MM.1S (cell line): ENCODE results near the gene PTPRK.

Source experiments
- DNase-seq: peaks from one replicate; pipeline ENCODE4 v3.0.0-alpha.2; 2015
- H2AFZ ChIP-seq: fragments of 300-600 bp; sonication (generic); 2 replicates; pipeline ENCODE4 v1.6.0; 2016; ENCODE audit warnings: antibody characterized with exemption, low read length
- H3F3A ChIP-seq: fragments of 300-600 bp; sonication (generic); 2 replicates; pipeline ENCODE4 v1.6.1; 2016; ENCODE audit warnings: mild to moderate bottlenecking, antibody characterized with exemption, low read length, moderate library complexity, mixed read lengths; ENCODE audit not compliant: insufficient read depth
- H3K27ac ChIP-seq: fragments of 300-600 bp; sonication (generic); 2 replicates; pipeline ENCODE4 v1.5.1; 2016; ENCODE audit warnings: mild to moderate bottlenecking, low read length
- H3K27me3 ChIP-seq: fragments of 300-600 bp; sonication (generic); replicated peaks from 2 replicates; pipeline ENCODE4 v1.6.0; 2016; ENCODE audit warnings: low read length; ENCODE audit not compliant: insufficient read depth
- H3K36me3 ChIP-seq: fragments of 300-600 bp; sonication (generic); replicated peaks from 2 replicates; pipeline ENCODE4 v1.6.1; 2016; ENCODE audit warnings: mild to moderate bottlenecking, low read length, mixed read lengths; ENCODE audit not compliant: insufficient read depth
- H3K4me1 ChIP-seq: fragments of 300-600 bp; sonication (generic); 2 replicates; pipeline ENCODE4 v1.6.1; 2016; ENCODE audit warnings: low read length, mixed read lengths
- H3K4me2 ChIP-seq: fragments of 300-600 bp; sonication (generic); 2 replicates; pipeline ENCODE4 v1.6.0; 2016; ENCODE audit warnings: low read depth, low read length
- H3K4me3 ChIP-seq: fragments of 300-600 bp; sonication (generic); 2 replicates; pipeline ENCODE4 v1.5.1; 2016; ENCODE audit warnings: low read length, mixed read lengths
- H3K79me2 ChIP-seq: fragments of 300-600 bp; sonication (generic); 2 replicates; pipeline ENCODE4 v1.6.1; 2016; ENCODE audit warnings: mixed run types, low read length, mixed read lengths
- H3K9ac ChIP-seq: fragments of 300-600 bp; sonication (generic); 2 replicates; pipeline ENCODE4 v1.6.1; 2016; ENCODE audit warnings: low read length, mixed read lengths
- H3K9me2 ChIP-seq: fragments of 300-600 bp; sonication (generic); replicated peaks from 2 replicates; pipeline ENCODE4 v1.6.1; 2016; ENCODE audit warnings: mild to moderate bottlenecking, low read length, mixed read lengths; ENCODE audit not compliant: insufficient read depth
- H3K9me3 ChIP-seq: fragments of 300-600 bp; sonication (generic); replicated peaks from 2 replicates; pipeline ENCODE4 v1.6.1; 2016; ENCODE audit warnings: mild to moderate bottlenecking, low read length, mixed read lengths; ENCODE audit not compliant: insufficient read depth
- H4K20me1 ChIP-seq: fragments of 300-600 bp; sonication (generic); 2 replicates; pipeline ENCODE4 v1.6.1; 2016; ENCODE audit warnings: mild to moderate bottlenecking, low read length, moderate library complexity, mixed read lengths; ENCODE audit not compliant: insufficient read depth
- EZH2 ChIP-seq: fragments of 300-600 bp; sonication (generic); optimal IDR thresholded peaks from 2 replicates; pipeline ENCODE3; 2017; ENCODE audit warnings: low read depth, mild to moderate bottlenecking, antibody characterized with exemption, low read length, mixed read lengths
- EZH2phosphoT487 ChIP-seq: fragments of 300-600 bp; sonication (generic); IDR thresholded peaks from 2 replicates; pipeline ENCODE4 v1.6.1; 2018; ENCODE audit warnings: antibody characterized with exemption, low read length
- TF ChIP-seq, protein P1 (sequence below): fragments of 300-600 bp; sonication (generic); IDR thresholded peaks from 2 replicates; pipeline ENCODE4 v1.5.1; 2016; ENCODE audit warnings: antibody characterized with exemption, low read length, mixed read lengths

The PTPRK gene

DNA sequence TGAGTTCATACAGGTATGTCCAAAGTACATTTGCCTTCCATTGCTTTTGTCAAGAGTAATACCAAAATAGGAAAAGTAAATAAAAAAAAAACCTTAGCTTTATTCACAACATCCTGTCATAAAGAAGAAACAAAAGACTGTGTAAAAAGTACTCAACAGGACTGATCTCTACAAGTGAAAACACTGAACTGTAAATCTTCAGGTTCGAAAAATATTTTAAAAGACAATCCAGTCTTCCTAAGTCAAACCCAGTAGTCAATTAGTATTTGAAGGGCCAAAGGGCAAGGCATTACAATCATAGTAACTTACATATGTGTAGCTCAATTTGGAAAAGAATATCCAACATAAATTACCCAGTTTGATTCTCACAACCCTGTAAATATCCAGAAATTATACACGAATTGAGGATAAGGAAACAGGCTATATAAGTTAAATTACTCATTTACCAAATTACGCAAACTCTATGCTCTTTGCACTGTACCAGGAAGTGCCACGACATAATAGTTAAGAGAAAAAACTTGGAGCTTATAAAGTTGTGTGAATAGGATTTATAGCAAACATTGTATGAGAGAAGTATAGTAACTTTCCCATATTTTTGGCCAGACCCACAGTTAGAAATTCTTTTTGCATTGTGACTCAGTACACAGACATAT is 21.2 kb downstream of the PTPRK start:
- no peak for DNase-seq
- no peaks in the 10 kb centered on the region for H3K9me3 ChIP-seq
- H3K36me3 ChIP-seq, result no peaks in the 10 kb centered on the region
- TF ChIP-seq, protein P1, sequence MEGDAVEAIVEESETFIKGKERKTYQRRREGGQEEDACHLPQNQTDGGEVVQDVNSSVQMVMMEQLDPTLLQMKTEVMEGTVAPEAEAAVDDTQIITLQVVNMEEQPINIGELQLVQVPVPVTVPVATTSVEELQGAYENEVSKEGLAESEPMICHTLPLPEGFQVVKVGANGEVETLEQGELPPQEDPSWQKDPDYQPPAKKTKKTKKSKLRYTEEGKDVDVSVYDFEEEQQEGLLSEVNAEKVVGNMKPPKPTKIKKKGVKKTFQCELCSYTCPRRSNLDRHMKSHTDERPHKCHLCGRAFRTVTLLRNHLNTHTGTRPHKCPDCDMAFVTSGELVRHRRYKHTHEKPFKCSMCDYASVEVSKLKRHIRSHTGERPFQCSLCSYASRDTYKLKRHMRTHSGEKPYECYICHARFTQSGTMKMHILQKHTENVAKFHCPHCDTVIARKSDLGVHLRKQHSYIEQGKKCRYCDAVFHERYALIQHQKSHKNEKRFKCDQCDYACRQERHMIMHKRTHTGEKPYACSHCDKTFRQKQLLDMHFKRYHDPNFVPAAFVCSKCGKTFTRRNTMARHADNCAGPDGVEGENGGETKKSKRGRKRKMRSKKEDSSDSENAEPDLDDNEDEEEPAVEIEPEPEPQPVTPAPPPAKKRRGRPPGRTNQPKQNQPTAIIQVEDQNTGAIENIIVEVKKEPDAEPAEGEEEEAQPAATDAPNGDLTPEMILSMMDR, result no peak
- TF ChIP-seq EZH2 (no peak), EZH2phosphoT487 (no peak)
- no peaks in the 10 kb centered on the region for H3K4me1 ChIP-seq
- H4K20me1 ChIP-seq, result no peaks in the 10 kb centered on the region
- H2AFZ ChIP-seq, result no peak overlapping the region
- no peaks in the 10 kb centered on the region for H3K9me2 ChIP-seq
- no peak overlapping the region for H3K4me3 ChIP-seq
- no peaks in the 10 kb centered on the region for H3K79me2 ChIP-seq
- no peak overlapping the region for H3K27ac ChIP-seq
- no peaks in the 10 kb centered on the region for H3F3A ChIP-seq
- no peak overlapping the region for H3K9ac ChIP-seq
- no peaks in the 10 kb centered on the region for H3K27me3 ChIP-seq
- no peak overlapping the region for H3K4me2 ChIP-seq

- no peak overlapping the region for H3K27ac ChIP-seq
- H2AFZ ChIP-seq, result no peak overlapping the region
- no peaks in the 10 kb centered on the region for H3K36me3 ChIP-seq
- H3K79me2 ChIP-seq, result no peaks in the 10 kb centered on the region
- H3K9me3 ChIP-seq, result no peaks in the 10 kb centered on the region
- TF ChIP-seq, protein P1, result no peak
- TF ChIP-seq EZH2, result no peak
- no peak for TF ChIP-seq EZH2phosphoT487
- H3K27me3 ChIP-seq, result no peaks in the 10 kb centered on the region
- H3K4me3 ChIP-seq, result no peak overlapping the region
- no peak overlapping the region for H3K9ac ChIP-seq
- H4K20me1 ChIP-seq, result no peaks in the 10 kb centered on the region
- H3F3A ChIP-seq, result no peaks in the 10 kb centered on the region
- no peak for DNase-seq
- H3K4me2 ChIP-seq, result no peak overlapping the region
- no peaks in the 10 kb centered on the region for H3K9me2 ChIP-seq
- no peaks in the 10 kb centered on the region for H3K4me1 ChIP-seq
Observed at GRCh38 chr6:128498234-128498633, 22.2 kb downstream of the PTPRK start.

- no peaks in the 10 kb centered on the region for H4K20me1 ChIP-seq
- H3K4me1 ChIP-seq, result no peaks in the 10 kb centered on the region
- no peak overlapping the region for H3K4me2 ChIP-seq
- no peak overlapping the region for H3K27ac ChIP-seq
- no peaks in the 10 kb centered on the region for H3K9me2 ChIP-seq
- no peaks in the 10 kb centered on the region for H3K79me2 ChIP-seq
- no peaks in the 10 kb centered on the region for H3F3A ChIP-seq
- H3K4me3 ChIP-seq, result no peak overlapping the region
- no peaks in the 10 kb centered on the region for H3K9me3 ChIP-seq
- H3K36me3 ChIP-seq, result no peaks in the 10 kb centered on the region
- H3K27me3 ChIP-seq, result no peaks in the 10 kb centered on the region
- TF ChIP-seq EZH2, result no peak
- TF ChIP-seq EZH2phosphoT487, result no peak
- TF ChIP-seq, protein P1, result no peak
- H3K9ac ChIP-seq, result no peak overlapping the region
- DNase-seq, result no peak
- no peak overlapping the region for H2AFZ ChIP-seq
Observed at GRCh38 chr6:128495536-128496333, 24.7 kb downstream of the PTPRK start.
